Measurements from ENCODE around the gene HOXD4. TPM values are rescaled to one million over a fixed set of nuclear protein-coding genes. Genes with fewer than 3 reads are reported as not detected.

HOXD4 gene
- polyA plus RNA-seq, 1 donor from 2014 or later, result not detected

- Histone ChIP-seq H3K4me2 (ENCODE audit: low read length) (no peak overlapping the region), H3K36me3 (ENCODE audit: insufficient read depth, low read length) (no peaks in the 10 kb centered on the region), H3K9me3 (ENCODE audit: low read length) (peaks cover 5% of the 10 kb centered on the region), H3K79me2 (replicated peaks; ENCODE audit: insufficient read depth, low read length) (no peaks in the 10 kb centered on the region), H2AFZ (ENCODE audit: low read depth, low read length) (no peak overlapping the region), H3K27ac (ENCODE audit: low read length) (no peak overlapping the region), H3F3A (ENCODE audit: insufficient read depth, low read length, poor library complexity, severe bottlenecking) (no peaks in the 10 kb centered on the region), H4K20me1 (ENCODE audit: insufficient read depth) (no peaks in the 10 kb centered on the region), H3K4me3 (ENCODE audit: low read length) (no peak overlapping the region), H3K9me2 (ENCODE audit: insufficient read depth, low read length) (no peaks in the 10 kb centered on the region), H3K9ac (ENCODE audit: low read length) (no peak overlapping the region), H3K27me3 (ENCODE audit: insufficient read depth, low read depth, low read length) (peaks cover 96% of the 10 kb centered on the region)
- TF ChIP-seq TAF1 (IDR thresholded peaks at IDR 0.05; ENCODE audit: low read depth) (no peak), EZH2 (IDR thresholded peaks at IDR 0.05; ENCODE audit: borderline replicate concordance, insufficient read depth, low read length, poor library complexity, severe bottlenecking) (no peak), SMC3 (conservative IDR thresholded peaks at IDR 0.05; ENCODE audit: poor library complexity) (no peak), CTCF (IDR thresholded peaks at IDR 0.05; ENCODE audit: poor library complexity, severe bottlenecking) (no peak), POLR2AphosphoS5 (IDR thresholded peaks at IDR 0.05) (no peak), EP300 (conservative IDR thresholded peaks at IDR 0.05; ENCODE audit: poor library complexity, severe bottlenecking) (no peak), MXI1 (conservative IDR thresholded peaks at IDR 0.05; ENCODE audit: poor library complexity, severe bottlenecking) (no peak), REST (IDR thresholded peaks at IDR 0.05; ENCODE audit: borderline replicate concordance) (no peak), RAD21 (conservative IDR thresholded peaks at IDR 0.05) (no peak)
These were observed 46.1 kb upstream of the HOXD4 start for GRCh38 chr2:176105078-176105729.

GRCh38 chr2:176105730-176106580, 45.4 kb upstream of the HOXD4 start:
- peaks cover 96% of the 10 kb centered on the region for H3K27me3 ChIP-seq (ENCODE audit: insufficient read depth, low read depth, low read length)
- H3K4me2 ChIP-seq (ENCODE audit: low read length), result no peak overlapping the region
- H2AFZ ChIP-seq (ENCODE audit: low read depth, low read length), result no peak overlapping the region
- H3K79me2 ChIP-seq (replicated peaks; ENCODE audit: insufficient read depth, low read length), result no peaks in the 10 kb centered on the region
- H3K27ac ChIP-seq (ENCODE audit: low read length), result no peak overlapping the region
- no peak overlapping the region for H3K4me3 ChIP-seq (ENCODE audit: low read length)
- H4K20me1 ChIP-seq (ENCODE audit: insufficient read depth), result no peaks in the 10 kb centered on the region
- no peaks in the 10 kb centered on the region for H3F3A ChIP-seq (ENCODE audit: insufficient read depth, low read length, poor library complexity, severe bottlenecking)
- H3K9ac ChIP-seq (ENCODE audit: low read length), result no peak overlapping the region
- no peak for TF ChIP-seq MXI1 (conservative IDR thresholded peaks at IDR 0.05; ENCODE audit: poor library complexity, severe bottlenecking)
- TF ChIP-seq SMC3 (conservative IDR thresholded peaks at IDR 0.05; ENCODE audit: poor library complexity), result no peak
- no peaks in the 10 kb centered on the region for H3K9me3 ChIP-seq (ENCODE audit: low read length)
- no peaks in the 10 kb centered on the region for H3K9me2 ChIP-seq (ENCODE audit: insufficient read depth, low read length)
- H3K36me3 ChIP-seq (ENCODE audit: insufficient read depth, low read length), result no peaks in the 10 kb centered on the region
